Motor neuron (in vitro differentiated cells): ENCODE data around the gene ATP6V1D. TPM values are rescaled to one million over a fixed set of nuclear protein-coding genes. Genes with fewer than 3 reads are reported as not detected.

ENCODE experiments used
- ATAC-seq, 8 experiments: fragments of 200-7000 bp; cut with Tn5 transposase; replicated peaks in 6 of 8; 2 replicates each; pipeline ENCODE4 v1.8.0; 2021; ENCODE audit warnings: mild to moderate bottlenecking in 8 of 8, moderate library complexity in 8 of 8
- H3K27ac ChIP-seq, 2 donors: fragments of 250-450 bp; sonication (Bioruptor Pico); 2 replicates each; pipeline ENCODE4 v1.9.0; 2021; ENCODE audit warnings: antibody characterized with exemption in 2 of 2, mild to moderate bottlenecking in 2 of 2, moderate library complexity in 1 of 2
- H3K4me1 ChIP-seq, 2 donors: fragments of 250-450 bp; sonication (Bioruptor Pico); replicated peaks in 1 of 2; 2 replicates each; pipeline ENCODE4 v1.6.1; 2021; ENCODE audit warnings: antibody characterized with exemption in 2 of 2, mild to moderate bottlenecking in 2 of 2, moderate library complexity in 1 of 2
- H3K4me3 ChIP-seq, 5 donors: fragments of 250-450 bp; sonication (Bioruptor Pico); 2 replicates each; pipeline ENCODE4 v1.9.0; 2021; ENCODE audit warnings: antibody characterized with exemption in 5 of 5, mild to moderate bottlenecking in 5 of 5, moderate library complexity in 4 of 5
- WGBS, 10 experiments: fragments of 450-650 bp; shearing (Covaris generic); methylation state at CpG; one replicate each; pipeline ENCODE4 v1.0.0; 2022; 5-methylcytosine and 5-hydroxymethylcytosine counted together
- in situ Hi-C, 9 experiments: fragments of 400-800 bp; cut with MboI; loops; one replicate each; pipeline ENCODE4 v1.15.0; 2021; ENCODE audit warnings: low sequenced_read_pairs in 9 of 9, low pct_unique_long_range_greater_than_20kb in 2 of 9; ENCODE audit not compliant: unreplicated experiment in 9 of 9
- total RNA-seq, 8 experiments: library from RNA; unstranded; fragments of 300-600 nt; gene quantifications; 2 replicates each; pipeline versions ENCODE4 v1.2.3 to v1.2.4, GENCODE V29; 2022

ATP6V1D gene
- total RNA-seq, 8 experiments from 2014 or later: 75.7 to 176 (median 115) TPM

- ATAC-seq: peak in 1 of 8 experiments; percentile 9
- Histone ChIP-seq H3K4me3 (no peak overlapping the region), H3K27ac (no peak overlapping the region), H3K4me1 (no peaks in the 10 kb centered on the region)
- 0 to 100% (median 62%) methylated on average over 1 of the region's 1 CpG; no CpG with 5 or more reads in 5 of the 10 experiments for WGBS, 10 experiments
- in situ Hi-C loops: no loop called here
Observed at GRCh38 chr14:67389811-67390534, 30.4 kb upstream of the ATP6V1D start.

GRCh38 chr14:67389275-67389674 lies 29.7 kb upstream of the ATP6V1D start:
- ATAC-seq: peak in 1 of 8 experiments; percentile 27
- in situ Hi-C loops: no loop called here
- no peak overlapping the region for H3K27ac ChIP-seq
- H3K4me1 ChIP-seq: no peaks in the 10 kb centered on the region
- WGBS, 10 experiments: 40 to 100% (median 85%) methylated on average over 1 to 3 of the region's 3 CpGs; no CpG with 5 or more reads in 1 of the 10 experiments
- no peak overlapping the region for H3K4me3 ChIP-seq

- 33 to 100% (median 92%) methylated on average over 2 of the region's 2 CpGs; no CpG with 5 or more reads in 4 of the 10 experiments for WGBS, 10 experiments
- H3K27ac ChIP-seq: no peak overlapping the region
- in situ Hi-C loops: no loop called here
- H3K4me3 ChIP-seq: no peak overlapping the region
- no peaks in the 10 kb centered on the region for H3K4me1 ChIP-seq
- peak in 2 of 8 experiments; percentile 16 to 20 for ATAC-seq
Observed at GRCh38 chr14:67387195-67387594, 27.6 kb upstream of the ATP6V1D start.

GRCh38 chr14:67385618-67386017 lies 26.0 kb upstream of the ATP6V1D start:
- in situ Hi-C loops: no loop called here
- Histone ChIP-seq H3K27ac (no peak overlapping the region), H3K4me3 (no peak overlapping the region), H3K4me1 (no peaks in the 10 kb centered on the region)
- ATAC-seq: no peak
- 80 to 100% (median 100%) methylated on average over 1 to 2 of the region's 2 CpGs for WGBS, 10 experiments

GRCh38 chr14:67385120-67385519 lies 25.5 kb upstream of the ATP6V1D start:
- Histone ChIP-seq H3K4me3 (no peak overlapping the region), H3K4me1 (no peaks in the 10 kb centered on the region), H3K27ac (no peak overlapping the region)
- ATAC-seq: no peak
- WGBS, 10 experiments: 75 to 100% (median 100%) methylated on average over 1 to 2 of the region's 2 CpGs; no CpG with 5 or more reads in 3 of the 10 experiments
- in situ Hi-C loops: no loop called here

GRCh38 chr14:67377916-67378315 lies 18.3 kb upstream of the ATP6V1D start:
- ATAC-seq: no peak
- no peaks in the 10 kb centered on the region for H3K4me1 ChIP-seq
- H3K4me3 ChIP-seq: no peak overlapping the region
- in situ Hi-C loops: no loop called here
- no peak overlapping the region for H3K27ac ChIP-seq

GRCh38 chr14:67373347-67373746 lies 13.7 kb upstream of the ATP6V1D start:
- H3K4me1 ChIP-seq: no peaks in the 10 kb centered on the region
- WGBS, 10 experiments: 67 to 100% (median 85%) methylated on average over 1 to 2 of the region's 2 CpGs; no CpG with 5 or more reads in 2 of the 10 experiments
- in situ Hi-C loops: no loop called here

GRCh38 chr14:67372833-67373232 lies 13.2 kb upstream of the ATP6V1D start:
- no peak for ATAC-seq
- 85 to 100% (median 100%) methylated on average over 1 of the region's 1 CpG; no CpG with 5 or more reads in 1 of the 10 experiments for WGBS, 10 experiments
- in situ Hi-C loops: no loop called here
- H3K4me1 ChIP-seq: no peaks in the 10 kb centered on the region
- no peak overlapping the region for H3K4me3 ChIP-seq
- no peak overlapping the region for H3K27ac ChIP-seq

More at GRCh38 chr14:67373347-67373746, 13.7 kb upstream of the ATP6V1D start:
- H3K4me3 ChIP-seq: no peak overlapping the region
- ATAC-seq: no peak
- H3K27ac ChIP-seq: no peak overlapping the region

GRCh38 chr14:67371247-67372148 lies 11.9 kb upstream of the ATP6V1D start:
- Histone ChIP-seq H3K4me1 (no peaks in the 10 kb centered on the region), H3K27ac (no peak overlapping the region), H3K4me3 (no peak overlapping the region)
- ATAC-seq: no peak
- in situ Hi-C loops: no loop called here
- 92 to 100% (median 100%) methylated on average over 1 to 4 of the region's 4 CpGs; no CpG with 5 or more reads in 1 of the 10 experiments for WGBS, 10 experiments

- no peaks in the 10 kb centered on the region for H3K4me1 ChIP-seq
- in situ Hi-C loops: no loop called here
- WGBS, 10 experiments: 60 to 100% (median 90%) methylated on average over 1 to 5 of the region's 5 CpGs; no CpG with 5 or more reads in 2 of the 10 experiments
- H3K27ac ChIP-seq: no peak overlapping the region
- ATAC-seq: no peak
- H3K4me3 ChIP-seq: no peak overlapping the region
Observed at GRCh38 chr14:67370830-67371229, 11.2 kb upstream of the ATP6V1D start.

GRCh38 chr14:67365476-67365875 lies 5.9 kb upstream of the ATP6V1D start:
- in situ Hi-C loops: no loop called here
- 70 to 100% (median 92%) methylated on average over 2 to 4 of the region's 4 CpGs for WGBS, 10 experiments

GRCh38 chr14:67360470-67361206 lies 1.0 kb upstream of the ATP6V1D start:
- Histone ChIP-seq H3K27ac (peak overlapping the region; percentile 93 to 99), H3K4me1 (peaks cover 18 to 26% of the 10 kb centered on the region in 2 donors), H3K4me3 (peak overlapping the region; percentile 42 to 81 (median 56))
- ATAC-seq: peak; percentile 14 to 34 (median 16)
- in situ Hi-C loops: no loop called here
- WGBS, 10 experiments: 0 to 5% (median 3%) methylated on average over 1 to 24 of the region's 34 CpGs; no CpG with 5 or more reads in 1 of the 10 experiments

More at GRCh38 chr14:67365476-67365875, 5.9 kb upstream of the ATP6V1D start:
- peaks cover 4 to 9% of the 10 kb centered on the region in 2 donors for H3K4me1 ChIP-seq
- no peak for ATAC-seq
- no peak overlapping the region for H3K27ac ChIP-seq
- no peak overlapping the region for H3K4me3 ChIP-seq
